GM12874 (cell line): Measurements from ENCODE around the gene KLHL29.

Experiments
- TF ChIP-seq, protein P1 (sequence below): IDR thresholded peaks from 2 replicates; pipeline ENCODE4 v1.5.1; 2011; ENCODE audit warnings: low read depth, mild to moderate bottlenecking, control low read depth, low read length, moderate library complexity; ENCODE audit not compliant: insufficient read depth

Gene KLHL29

DNA sequence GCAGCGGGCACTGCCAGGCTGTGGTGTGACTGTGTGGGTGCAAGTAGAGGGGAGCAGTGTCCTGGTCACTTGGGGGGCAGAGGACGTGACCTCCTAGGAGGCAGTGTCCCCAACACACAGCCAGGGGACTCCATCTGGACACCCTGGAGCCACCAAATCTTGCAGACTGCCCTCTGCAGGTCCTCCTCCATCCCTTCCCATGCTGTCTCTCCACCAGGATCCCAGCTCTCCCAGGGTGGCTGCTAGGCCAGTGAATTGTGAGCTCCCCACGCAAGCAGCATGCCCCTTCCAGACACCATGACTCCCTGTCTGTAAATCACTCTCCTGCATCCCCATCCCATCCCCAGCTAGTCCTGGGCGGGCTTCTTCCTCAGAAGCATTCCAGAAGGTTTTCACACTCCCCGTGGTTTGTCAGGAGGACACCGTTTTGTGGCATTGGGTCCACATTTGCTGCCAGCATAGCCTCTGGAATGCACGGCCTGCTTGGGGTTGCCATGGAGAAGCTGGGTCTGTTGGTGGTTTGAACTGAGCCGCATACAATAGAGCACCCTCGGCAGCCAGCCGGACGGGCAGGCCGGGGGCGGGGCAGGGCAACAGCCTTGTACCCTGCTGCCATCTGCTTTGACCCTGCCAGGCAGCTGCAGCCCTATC, 210.7 kb downstream of the KLHL29 start:
- TF ChIP-seq, protein P1, sequence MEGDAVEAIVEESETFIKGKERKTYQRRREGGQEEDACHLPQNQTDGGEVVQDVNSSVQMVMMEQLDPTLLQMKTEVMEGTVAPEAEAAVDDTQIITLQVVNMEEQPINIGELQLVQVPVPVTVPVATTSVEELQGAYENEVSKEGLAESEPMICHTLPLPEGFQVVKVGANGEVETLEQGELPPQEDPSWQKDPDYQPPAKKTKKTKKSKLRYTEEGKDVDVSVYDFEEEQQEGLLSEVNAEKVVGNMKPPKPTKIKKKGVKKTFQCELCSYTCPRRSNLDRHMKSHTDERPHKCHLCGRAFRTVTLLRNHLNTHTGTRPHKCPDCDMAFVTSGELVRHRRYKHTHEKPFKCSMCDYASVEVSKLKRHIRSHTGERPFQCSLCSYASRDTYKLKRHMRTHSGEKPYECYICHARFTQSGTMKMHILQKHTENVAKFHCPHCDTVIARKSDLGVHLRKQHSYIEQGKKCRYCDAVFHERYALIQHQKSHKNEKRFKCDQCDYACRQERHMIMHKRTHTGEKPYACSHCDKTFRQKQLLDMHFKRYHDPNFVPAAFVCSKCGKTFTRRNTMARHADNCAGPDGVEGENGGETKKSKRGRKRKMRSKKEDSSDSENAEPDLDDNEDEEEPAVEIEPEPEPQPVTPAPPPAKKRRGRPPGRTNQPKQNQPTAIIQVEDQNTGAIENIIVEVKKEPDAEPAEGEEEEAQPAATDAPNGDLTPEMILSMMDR: no peak

DNA sequence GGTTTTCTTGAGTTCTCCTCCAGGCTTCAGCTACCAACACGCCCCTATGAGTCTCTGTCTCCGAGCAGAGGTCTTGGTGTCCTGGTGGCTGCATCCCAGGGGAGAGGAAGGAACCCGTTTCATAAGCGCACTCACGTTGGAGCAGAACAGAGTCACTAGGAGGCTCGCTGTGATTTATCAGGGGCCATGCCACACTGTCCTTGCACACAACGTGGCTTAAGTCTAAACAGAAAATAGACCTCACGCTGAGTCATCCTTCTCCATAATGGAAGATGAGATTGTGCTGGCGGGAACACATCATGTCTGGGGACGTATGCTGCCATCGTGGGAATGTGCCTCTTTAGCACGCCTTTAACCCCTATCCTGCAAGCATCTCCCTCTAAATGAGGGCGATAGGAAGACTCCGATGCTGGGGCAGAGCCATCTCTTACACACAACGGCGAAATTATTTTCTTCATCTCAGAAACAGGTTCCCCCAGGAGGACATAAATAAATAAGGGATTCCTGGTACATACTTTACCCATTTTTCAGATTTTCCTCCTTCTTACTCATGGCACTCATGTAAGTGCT, 211.4 kb downstream of the KLHL29 start:
- TF ChIP-seq, protein P1: no peak

DNA sequence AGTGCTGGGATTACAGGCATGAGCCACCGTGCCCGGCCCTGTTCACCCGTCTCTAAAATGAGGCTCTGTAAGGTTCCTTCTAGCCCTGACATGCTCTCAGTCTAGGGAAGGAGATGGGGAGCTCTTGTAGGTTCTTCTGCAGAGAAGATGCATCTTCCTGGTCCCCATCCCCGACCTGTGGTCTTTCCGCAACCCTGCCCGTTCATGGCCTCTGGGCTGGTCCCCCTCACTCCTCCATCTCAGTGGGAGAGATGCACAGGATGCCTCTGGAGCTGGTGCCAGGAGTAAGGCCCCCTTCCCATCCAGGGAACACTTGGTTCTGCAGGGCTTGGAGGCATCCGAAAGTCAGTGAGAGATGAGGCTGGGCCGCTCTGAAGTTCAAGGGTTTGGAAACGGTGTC, 212.7 kb downstream of the KLHL29 start:
- TF ChIP-seq, protein P1: no peak

DNA sequence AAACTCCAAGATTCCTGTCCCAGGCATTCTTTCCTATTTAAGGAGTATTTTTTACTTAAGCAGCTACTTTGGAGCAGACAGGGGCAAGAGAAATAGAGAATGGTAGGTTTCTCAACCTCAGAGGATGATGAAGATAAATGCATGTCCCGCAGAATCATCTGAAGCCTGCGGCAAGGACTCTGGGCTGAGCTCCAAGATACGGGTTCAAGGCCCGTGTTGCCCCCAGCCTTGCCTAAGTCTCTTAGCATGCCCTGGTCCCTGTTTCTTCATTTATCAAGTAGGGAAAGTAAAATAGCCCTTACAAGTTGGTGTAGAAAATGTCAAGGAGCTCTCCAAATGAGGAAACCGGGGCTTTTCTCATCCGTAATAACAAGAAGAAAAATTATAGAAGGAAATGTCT, 214.0 kb downstream of the KLHL29 start:
- TF ChIP-seq, protein P1: no peak

DNA sequence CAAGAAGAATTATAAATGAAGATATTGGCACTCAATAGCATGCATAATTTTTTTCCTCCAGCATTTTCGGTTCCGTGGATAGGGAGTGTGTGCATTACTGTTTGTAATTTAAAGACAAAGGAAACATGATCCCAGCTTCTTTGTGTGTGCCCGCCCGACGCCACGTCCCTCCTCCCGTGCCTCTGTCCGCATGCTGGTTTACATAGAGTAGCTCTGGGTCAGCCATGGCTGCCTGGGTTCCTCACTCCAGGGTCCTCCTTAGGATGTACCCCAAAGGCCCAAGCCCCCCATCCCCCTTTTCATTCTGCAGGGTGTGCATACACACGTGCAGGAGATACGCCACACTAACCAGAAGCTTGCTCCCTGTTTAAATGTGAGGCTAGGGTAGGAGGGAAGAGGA, 214.7 kb downstream of the KLHL29 start:
- TF ChIP-seq, protein P1: no peak

DNA sequence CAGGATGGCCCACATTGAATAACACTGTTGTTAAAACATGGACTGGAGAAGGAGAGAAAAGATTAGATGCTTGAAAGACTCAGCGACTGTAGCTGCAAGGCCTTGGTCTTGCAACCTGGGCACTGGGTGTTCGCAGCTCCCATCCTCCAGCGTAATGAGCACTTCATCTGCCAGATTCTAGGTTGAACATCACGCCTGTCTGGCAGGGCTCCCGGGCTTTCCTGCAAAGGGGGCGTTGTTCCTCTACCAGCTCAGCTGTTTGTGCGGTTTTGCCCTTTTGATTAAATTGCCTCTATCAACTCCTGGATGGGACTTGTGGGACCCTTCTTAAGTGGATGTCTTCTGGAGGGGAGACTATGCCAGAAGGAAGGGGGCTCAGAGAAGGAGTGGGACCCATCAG, 215.4 kb downstream of the KLHL29 start:
- TF ChIP-seq, protein P1: no peak

DNA sequence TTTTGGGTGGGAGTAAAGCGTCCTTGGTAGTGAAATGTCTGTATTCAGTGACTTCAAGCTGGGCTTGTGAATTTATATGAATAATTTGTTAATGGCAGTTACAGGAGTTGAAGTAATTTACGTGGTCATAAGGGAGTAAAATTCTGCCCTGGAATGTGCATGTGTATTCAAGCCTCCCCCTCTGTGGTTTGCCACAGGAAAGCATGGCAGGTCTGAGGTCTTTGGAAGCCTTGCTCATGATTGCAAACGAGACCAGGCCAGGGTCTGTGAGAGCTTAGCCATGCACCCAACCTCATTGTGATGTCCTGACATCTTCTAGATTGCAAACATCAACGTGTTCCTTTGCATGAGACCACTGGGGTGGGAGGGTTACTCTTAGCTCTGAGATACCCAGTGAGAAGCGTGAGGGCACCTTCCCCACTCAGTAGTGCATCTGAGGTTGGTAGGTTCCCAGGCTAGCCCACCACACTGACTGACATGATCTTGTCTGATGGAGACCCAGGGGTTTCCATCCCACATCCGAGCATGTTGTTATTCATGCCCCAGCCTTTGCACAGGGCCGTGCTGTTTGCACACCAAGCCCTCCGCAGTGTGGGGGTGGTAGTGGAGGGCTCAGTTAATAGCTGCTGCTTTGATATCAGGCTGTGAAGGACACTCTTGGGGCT, 216.5 kb downstream of the KLHL29 start:
- TF ChIP-seq, protein P1: no peak
